DND-41 (cell line): ENCODE results near the gene SMOC2.

Experiments used
- CTCF ChIP-seq: IDR thresholded peaks from 2 replicates; pipeline ENCODE4 v1.5.1; 2012; ENCODE audit warnings: borderline replicate concordance, low read length, moderate library complexity, mild to moderate bottlenecking; ENCODE audit not compliant: poor library complexity, severe bottlenecking; ENCODE audit errors: extremely low read depth
- EZH2 ChIP-seq: IDR thresholded peaks from 3 replicates; pipeline ENCODE4 v1.6.1; 2012; ENCODE audit warnings: borderline replicate concordance, low read depth, mild to moderate bottlenecking, moderate library complexity, low read length, inconsistent platforms; ENCODE audit not compliant: severe bottlenecking

- TF ChIP-seq CTCF (no peak), EZH2 (no peak)
These were observed 17.1 kb downstream of the SMOC2 start for GRCh38 chr6:168458101-168458500.
